Omental fat pad (tissue), 4 donors: ENCODE data around the gene NTM. TPM values are rescaled to one million over a fixed set of nuclear protein-coding genes. Genes with fewer than 3 reads are reported as not detected.

Experiments used
- ATAC-seq: fragments of 150-250 bp; one replicate; pipeline ENCODE4 v1.9.1; 2016; ENCODE audit warnings: mild to moderate bottlenecking, moderate library complexity; ENCODE audit not compliant: low FRiP score
- DNase-seq: peaks from one replicate; pipeline ENCODE4 v3.0.0-alpha.2; 2019; ENCODE audit warnings: low spot score
- total RNA-seq, 4 donors: library from RNA; depleted of rRNA; stranded (reverse); fragments of >200 nt; gene quantifications; one replicate each; pipeline ENCODE4 v1.1.0, GENCODE V29; 2016
- TF ChIP-seq, protein P1 (sequence below), 3 donors: fragments of 450-650 bp; IDR thresholded peaks; one replicate each; pipeline ENCODE4 v1.5.1; 2016 to 2017; ENCODE audit warnings: antibody characterized with exemption in 3 of 3, mild to moderate bottlenecking in 3 of 3, moderate library complexity in 2 of 3

The NTM gene
- total RNA-seq, 4 donors from 2014 or later = 0.56 to 5.5 (median 2.4) TPM

DNA sequence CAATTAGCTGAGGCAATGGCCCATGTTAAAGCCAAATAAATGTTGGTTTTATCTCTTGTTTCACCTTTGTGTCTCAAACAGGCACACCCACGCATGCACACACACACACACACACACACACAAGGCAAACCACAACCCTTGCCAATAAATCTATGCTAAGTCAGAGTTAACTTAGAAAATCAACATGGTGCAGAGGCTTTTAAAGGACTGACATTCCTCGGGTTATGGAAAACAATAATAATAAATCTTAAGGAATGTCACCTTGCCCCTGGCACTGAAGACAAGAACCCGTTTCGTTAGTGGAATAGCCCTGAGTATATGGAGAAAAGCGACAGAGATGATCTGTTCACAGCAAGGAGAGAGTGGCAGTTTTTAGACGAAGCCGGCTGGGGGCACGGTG, 326.3 kb downstream of the NTM start:
- TF ChIP-seq, protein P1, sequence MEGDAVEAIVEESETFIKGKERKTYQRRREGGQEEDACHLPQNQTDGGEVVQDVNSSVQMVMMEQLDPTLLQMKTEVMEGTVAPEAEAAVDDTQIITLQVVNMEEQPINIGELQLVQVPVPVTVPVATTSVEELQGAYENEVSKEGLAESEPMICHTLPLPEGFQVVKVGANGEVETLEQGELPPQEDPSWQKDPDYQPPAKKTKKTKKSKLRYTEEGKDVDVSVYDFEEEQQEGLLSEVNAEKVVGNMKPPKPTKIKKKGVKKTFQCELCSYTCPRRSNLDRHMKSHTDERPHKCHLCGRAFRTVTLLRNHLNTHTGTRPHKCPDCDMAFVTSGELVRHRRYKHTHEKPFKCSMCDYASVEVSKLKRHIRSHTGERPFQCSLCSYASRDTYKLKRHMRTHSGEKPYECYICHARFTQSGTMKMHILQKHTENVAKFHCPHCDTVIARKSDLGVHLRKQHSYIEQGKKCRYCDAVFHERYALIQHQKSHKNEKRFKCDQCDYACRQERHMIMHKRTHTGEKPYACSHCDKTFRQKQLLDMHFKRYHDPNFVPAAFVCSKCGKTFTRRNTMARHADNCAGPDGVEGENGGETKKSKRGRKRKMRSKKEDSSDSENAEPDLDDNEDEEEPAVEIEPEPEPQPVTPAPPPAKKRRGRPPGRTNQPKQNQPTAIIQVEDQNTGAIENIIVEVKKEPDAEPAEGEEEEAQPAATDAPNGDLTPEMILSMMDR (IDR thresholded peaks at IDR 0.05) = no peak
- DNase-seq (no peak), ATAC-seq (no peak)

DNA sequence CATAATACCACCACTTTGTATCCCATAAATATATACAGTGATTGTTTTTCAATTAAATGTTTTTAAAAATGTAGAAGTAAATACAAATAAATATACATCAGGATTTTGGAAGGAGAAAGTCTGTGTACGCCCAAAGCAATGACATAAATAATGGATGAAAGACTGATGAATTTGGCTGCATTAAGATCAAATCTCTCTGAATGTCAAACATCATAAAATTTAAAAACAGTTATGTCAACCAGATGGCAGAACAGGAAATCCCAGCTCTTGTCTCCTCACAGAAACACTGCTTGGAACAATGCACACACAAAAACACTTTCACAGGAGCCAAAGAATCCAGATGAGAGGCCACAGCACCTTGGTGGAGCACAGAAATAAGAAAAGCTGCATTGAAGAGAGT, 332.9 kb downstream of the NTM start:
- DNase-seq (no peak), ATAC-seq (no peak)
- TF ChIP-seq, protein P1 (IDR thresholded peaks at IDR 0.05) = no peak

DNA sequence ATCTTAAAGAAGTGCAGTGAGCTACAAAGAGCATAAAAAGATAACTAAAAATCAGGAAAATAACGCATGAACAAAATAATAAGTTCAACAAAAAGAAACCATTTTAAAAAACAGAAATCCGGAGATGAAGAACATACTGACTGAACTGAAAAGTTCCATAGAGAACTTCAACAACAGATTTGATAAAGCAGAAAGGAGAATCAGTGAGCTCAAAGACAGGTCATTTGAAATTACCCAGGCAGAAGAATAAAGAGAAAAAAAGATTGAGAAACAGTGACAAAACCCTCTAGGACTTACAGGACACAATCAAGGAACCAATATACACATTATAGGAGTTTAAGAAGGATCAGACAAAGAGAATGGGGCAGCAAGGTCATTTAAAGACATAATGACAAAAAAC, 334.3 kb downstream of the NTM start:
- ATAC-seq (no peak), DNase-seq (no peak)
- TF ChIP-seq, protein P1 (IDR thresholded peaks at IDR 0.05) = no peak

DNA sequence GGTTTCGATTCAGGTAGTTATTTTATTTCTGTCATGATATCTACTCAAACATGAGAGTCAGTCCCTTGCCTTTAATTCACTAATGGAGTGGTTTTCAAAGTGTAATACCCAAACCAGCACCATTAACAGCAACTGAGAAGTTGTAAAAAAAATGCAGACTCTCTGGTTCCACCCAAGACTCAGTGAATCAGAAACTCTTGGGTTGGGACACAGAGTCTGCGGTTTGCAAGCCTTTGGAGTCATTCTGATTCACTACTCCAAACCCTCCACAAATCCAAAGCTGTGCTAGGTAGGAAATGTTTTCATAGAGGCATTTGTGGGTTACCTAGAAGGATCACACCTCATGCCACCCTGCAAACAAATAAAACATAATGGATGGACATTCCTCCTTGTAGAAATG, 340.1 kb downstream of the NTM start:
- no peak for DNase-seq
- no peak for ATAC-seq
- TF ChIP-seq, protein P1 (IDR thresholded peaks at IDR 0.05) = no peak

DNA sequence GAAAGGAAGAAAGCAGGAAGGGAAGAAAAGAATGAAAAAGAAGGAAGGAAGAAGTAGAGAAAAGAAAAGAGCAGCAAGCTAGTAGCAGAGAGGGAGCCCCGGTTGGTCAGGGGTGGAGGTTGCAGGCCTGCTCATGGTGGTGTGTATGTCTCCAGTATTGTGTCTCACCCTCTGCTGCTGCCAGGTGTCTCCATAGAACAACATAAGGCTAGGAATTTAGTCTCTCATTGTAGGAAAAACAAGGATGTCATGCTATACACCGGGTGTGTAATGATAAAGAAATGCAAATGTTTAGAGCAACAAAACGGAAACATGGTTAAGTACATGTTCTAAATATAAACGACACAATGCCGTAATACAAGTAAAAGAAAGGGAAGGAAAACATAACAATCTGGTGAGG, 342.5 kb downstream of the NTM start:
- DNase-seq (no peak), ATAC-seq (no peak)
- TF ChIP-seq, protein P1 (IDR thresholded peaks at IDR 0.05) = no peak

DNA sequence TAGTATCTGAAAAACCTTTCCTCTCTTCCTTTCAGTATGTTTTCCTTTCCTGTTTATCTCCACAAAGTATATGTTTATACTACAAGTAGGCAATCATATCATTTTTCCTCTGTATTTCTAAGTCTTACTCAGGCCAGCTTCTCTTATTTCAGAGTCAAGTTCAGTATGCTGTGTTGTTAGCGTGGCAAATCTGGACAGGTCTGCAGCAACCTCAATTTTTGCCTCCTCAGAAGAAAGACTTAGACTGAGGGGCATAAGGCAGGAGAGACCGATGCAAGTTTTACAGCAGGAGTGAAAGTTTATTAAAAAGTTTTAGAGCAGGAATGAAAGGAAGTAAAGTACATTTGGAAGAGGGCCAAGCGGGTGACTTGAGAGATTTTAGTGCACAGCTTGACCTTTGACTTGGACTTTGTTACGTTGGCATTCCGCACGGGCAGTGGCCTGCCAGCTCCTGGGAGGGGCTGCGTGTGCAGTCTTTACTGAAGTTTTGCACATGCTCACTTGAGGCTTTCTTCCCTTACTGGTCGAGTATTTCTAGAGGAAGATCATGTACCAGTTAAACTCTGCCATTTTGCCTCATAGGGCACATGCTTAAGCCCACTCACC, 343.2 kb downstream of the NTM start:
- no peak for DNase-seq
- no peak for ATAC-seq
- TF ChIP-seq, protein P1 (IDR thresholded peaks at IDR 0.05) = no peak

DNA sequence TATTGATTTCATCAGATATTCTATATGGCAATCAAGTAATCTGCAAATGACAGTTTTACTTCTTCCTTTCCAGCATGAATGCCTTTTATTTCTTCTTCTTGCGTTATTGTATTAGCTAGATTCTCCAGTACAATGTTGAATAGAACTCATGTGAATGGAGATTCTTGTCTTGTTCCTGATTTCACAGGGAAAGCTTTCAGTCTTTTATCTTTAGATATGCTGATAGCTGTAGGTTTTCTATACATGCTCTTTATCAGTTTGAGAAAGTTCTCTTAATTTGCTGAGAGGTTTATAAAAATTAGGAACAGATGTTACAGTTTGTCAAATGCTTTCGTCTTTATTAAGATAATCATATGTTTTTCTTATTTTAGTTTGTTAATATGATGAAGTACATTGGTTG, 347.2 kb downstream of the NTM start:
- DNase-seq (no peak), ATAC-seq (no peak)
- TF ChIP-seq, protein P1 (IDR thresholded peaks at IDR 0.05) = no peak
